HG03045 (cell line): ENCODE measurements around the gene ZNF3.
A peak's percentile ranks its signal among the peaks of the same experiment; 100 is the strongest.

ENCODE experiments used
- ATAC-seq: cut with Tn5 transposase; IDR thresholded peaks from one replicate; pipeline ENCODE4 v1.9.1; 2021; ENCODE audit warnings: mild to moderate bottlenecking, moderate library complexity; ENCODE audit not compliant: unreplicated experiment

Gene ZNF3

GRCh38 chr7:100111156-100111555 lies 29.6 kb upstream of the ZNF3 start:
- no peak for ATAC-seq

DNA sequence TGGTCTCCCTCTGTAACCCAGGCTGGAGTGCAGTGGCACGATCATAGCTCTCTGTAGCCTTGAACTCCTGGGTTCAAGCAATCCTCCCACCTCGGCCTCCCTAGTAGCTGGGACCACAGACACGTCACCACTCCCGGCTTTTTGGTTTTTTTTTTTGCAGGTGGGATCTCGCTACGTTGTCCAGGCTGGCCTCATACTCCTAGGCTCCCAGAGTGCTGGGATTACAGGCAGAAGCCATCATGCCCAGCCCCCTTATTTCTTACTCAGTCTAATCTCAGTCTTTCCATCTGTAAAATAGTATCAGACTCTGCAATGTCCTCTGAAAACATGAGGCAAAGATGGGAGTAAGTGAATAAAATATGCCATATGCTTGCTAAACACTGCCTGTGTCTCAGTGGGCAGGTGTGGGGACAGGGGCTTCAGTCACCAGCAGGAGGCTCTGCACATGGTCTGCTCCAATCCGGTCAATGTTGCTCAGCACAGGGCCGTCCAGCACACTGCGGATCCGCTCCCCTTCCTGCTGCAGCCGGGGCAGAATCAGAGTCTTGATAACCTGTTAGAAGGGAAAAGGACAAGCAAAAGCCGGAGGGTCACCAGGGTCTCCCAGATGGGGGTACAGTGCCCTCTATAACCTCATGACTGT lies 28.1 kb upstream of the ZNF3 start:
- ATAC-seq, result no peak

GRCh38 chr7:100107890-100108289 lies 26.4 kb upstream of the ZNF3 start:
- no peak for ATAC-seq

GRCh38 chr7:100107125-100107737 lies 25.7 kb upstream of the ZNF3 start:
- ATAC-seq, result no peak

GRCh38 chr7:100106633-100107032 lies 25.1 kb upstream of the ZNF3 start:
- no peak for ATAC-seq

DNA sequence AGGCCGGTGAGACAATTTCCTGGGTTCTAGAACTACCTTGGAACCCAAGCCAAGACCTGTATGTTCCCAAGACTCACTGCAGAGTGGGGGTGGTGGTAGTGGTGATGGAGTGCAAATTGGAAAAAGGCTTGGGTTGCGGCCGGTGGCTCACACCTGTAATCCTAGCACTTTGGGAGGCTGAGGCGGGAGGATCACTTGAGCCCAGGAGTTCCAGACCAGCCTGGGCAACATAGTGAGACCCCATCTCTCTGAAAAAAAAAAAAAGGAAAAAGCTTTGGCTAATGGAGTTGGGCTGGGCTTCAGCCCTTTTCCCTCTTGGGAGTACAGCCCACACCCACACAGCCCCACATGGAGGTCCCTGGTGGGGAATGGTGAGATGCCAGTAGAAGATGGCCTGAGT lies 24.0 kb upstream of the ZNF3 start:
- no peak for ATAC-seq

GRCh38 chr7:100102950-100103840 lies 21.7 kb upstream of the ZNF3 start:
- no peak for ATAC-seq

DNA sequence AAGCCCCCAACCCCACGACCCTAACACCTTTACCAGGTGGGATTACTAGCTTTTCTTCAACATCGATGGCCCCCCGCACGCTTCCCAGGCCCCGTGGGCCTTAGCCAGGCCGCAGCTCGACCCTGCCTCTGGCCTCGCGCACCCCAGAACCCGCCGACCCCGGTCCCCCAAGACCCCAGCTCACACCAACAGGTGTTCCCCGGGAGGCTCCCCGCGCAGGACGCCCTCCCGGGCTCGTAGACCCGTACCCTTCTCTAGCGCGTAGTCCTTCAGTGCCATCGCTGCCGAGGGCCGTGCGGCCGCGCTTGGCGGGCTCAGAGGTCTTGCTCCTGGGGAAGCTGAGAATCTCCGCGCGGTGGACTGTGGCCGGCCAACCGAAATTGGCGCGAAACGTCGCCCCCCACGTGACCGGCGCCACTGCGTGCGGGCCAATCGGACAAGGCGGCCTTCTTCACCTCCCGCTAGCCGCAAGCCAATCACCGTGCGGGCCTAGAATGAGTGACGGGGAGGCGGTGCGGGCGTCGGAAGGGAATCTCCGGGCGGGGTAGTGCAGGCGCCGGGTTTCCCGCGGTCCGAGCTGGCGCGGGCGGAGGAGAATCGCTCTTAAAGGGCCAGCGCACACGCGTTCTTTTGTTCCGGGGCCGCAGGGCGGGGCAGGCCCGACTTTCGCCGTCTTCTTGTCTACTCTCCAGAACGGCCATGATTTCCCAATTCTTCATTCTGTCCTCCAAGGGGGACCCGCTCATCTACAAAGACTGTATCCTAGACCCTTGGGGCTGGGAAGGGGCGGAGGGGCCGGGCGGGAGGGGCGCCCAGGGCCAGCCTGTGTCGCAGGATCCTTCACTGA lies 19.7 kb upstream of the ZNF3 start, which contains the start of the genes AP4M1 and MCM7:
AP4M1 (plus strand) TSS at position 628 of the 847 bp plus-strand sequence; CDS start at position 700, 72 bp downstream.
MCM7 (minus strand) TSS at position 382 of the 847 bp plus-strand sequence; CDS start at position 279, 103 bp downstream.
- peak; percentile 84 for ATAC-seq

GRCh38 chr7:100100420-100101015 lies 19.0 kb upstream of the ZNF3 start:
- ATAC-seq, result peak; percentile 67

- no peak for ATAC-seq
Measured at GRCh38 chr7:100099452-100099851, 17.9 kb upstream of the ZNF3 start.

GRCh38 chr7:100098913-100099312 lies 17.4 kb upstream of the ZNF3 start:
- ATAC-seq, result no peak

GRCh38 chr7:100095704-100096103 lies 14.2 kb upstream of the ZNF3 start:
- no peak for ATAC-seq

- no peak for ATAC-seq
Measured at GRCh38 chr7:100095289-100095688, 13.8 kb upstream of the ZNF3 start.

DNA sequence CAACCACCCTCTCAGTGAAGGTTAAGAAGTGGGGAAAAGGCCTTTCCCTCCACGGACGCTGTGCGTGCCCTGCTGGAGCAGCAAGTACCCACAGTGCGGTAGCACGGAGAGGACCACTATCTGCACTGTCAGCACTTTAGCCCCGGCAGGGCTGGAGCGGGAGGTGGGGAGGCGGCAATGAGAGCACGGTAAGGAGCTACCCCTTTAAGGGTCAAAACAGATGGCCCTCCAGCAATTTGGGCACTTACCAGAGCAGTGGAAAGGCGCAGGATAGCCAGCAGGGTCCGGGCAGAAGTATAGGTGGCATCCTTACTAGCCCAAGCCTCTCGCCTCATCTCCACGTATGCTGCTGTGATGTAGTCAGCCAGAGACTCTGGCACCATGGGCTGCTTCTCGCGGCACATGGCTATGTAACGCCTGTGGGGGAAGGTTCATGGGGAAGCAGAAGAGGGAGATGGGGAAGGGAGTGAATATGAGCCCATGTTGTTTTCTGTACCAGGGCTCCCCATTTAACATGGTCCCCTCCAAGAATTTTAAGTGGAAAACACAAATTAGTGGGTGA lies 12.5 kb upstream of the ZNF3 start:
- no peak for ATAC-seq

GRCh38 chr7:100093498-100093897 lies 12.0 kb upstream of the ZNF3 start:
- no peak for ATAC-seq

DNA sequence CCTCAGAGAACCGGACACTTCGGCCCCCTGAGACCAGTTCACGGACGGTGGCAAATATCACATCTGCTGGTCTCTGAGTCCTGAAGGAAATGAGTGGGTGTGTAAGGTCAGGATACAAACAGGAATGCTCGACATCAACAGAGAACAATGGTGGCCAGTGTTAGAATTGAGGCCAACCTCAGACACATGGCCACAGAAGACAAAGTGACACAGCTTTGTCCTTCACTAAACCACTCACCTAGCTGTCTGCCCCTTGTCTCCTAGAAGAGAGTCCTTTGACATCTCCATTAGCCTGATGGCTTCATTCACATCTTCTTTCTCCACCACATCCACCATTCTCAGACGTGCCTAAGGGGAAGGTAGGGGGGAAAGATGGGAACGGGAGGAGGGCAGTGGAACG lies 11.5 kb upstream of the ZNF3 start:
- no peak for ATAC-seq

- no peak for ATAC-seq
Measured at GRCh38 chr7:100091411-100092181, 10.1 kb upstream of the ZNF3 start.

DNA sequence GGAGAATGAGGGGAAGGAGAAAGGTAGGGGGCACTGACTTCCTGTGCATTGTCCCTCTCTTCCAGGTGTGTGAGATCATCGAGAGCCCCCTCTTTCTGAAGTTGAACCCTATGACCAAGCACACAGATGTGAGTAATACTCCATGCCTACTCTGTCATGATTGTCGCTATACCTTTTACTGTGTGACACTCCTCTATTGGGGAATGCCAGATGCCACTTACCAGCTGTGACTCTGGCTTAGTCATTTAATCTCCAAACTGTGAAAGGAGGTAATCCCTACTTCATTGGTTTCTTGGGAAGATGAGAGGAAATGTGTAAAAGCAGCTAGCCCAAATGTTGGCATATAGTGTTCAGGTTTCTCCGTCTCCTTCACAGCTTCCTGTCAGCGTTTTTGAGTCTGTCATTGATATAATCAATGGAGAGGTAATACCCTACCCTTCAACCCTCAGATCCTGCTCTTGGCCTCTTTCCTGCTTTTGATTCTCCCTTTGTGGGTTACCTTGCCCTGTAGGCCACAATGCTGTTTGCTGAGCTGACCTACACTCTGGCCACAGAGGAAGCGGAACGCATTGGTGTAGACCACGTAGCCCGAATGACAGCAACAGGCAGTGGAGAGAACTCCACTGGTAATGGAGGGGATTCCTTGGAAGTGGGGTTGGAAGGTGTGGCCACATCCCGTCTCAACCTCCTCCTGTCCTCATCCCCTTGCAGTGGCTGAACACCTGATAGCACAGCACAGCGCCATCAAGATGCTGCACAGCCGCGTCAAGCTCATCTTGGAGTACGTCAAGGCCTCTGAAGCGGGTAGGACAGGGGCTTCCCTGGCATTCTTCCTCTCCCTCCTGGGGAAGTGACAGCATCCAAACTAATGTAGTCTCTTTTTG lies 9.2 kb upstream of the ZNF3 start:
- no peak for ATAC-seq
